Central memory CD8-positive, alpha-beta T cell (primary cell): Measurements from ENCODE around the gene LHPP.

Experiments used
- ATAC-seq: fragments of 150-1000 bp; cut with Tn5 transposase; replicated peaks from 2 replicates; pipeline ENCODE4 v1.10.0; 2022; ENCODE audit warnings: mild to moderate bottlenecking, moderate FRiP score, moderate number of reproducible peaks; ENCODE audit not compliant: poor library complexity, severe bottlenecking; ENCODE audit errors: extremely low read depth
- DNase-seq, 2 donors: peaks; one replicate each; pipeline ENCODE4 v3.0.0; 2021; ENCODE audit warnings: low spot score in 2 of 2
- H3K27ac Mint-ChIP-seq: one replicate; pipeline ENCODE4 v1.8.0; 2022; ENCODE audit warnings: low read depth, mild to moderate bottlenecking, moderate library complexity, mixed read lengths
- H3K27me3 Mint-ChIP-seq: one replicate; pipeline ENCODE4 v1.8.0; 2022; ENCODE audit warnings: mixed read lengths
- H3K36me3 Mint-ChIP-seq: one replicate; pipeline ENCODE4 v1.8.0; 2022; ENCODE audit warnings: mild to moderate bottlenecking, moderate library complexity, mixed read lengths; ENCODE audit not compliant: insufficient read depth
- H3K4me1 Mint-ChIP-seq: one replicate; pipeline ENCODE4 v1.8.0; 2022; ENCODE audit warnings: mixed read lengths
- H3K4me3 Mint-ChIP-seq: one replicate; pipeline ENCODE4 v1.8.0; 2022; ENCODE audit warnings: mild to moderate bottlenecking, moderate library complexity, mixed read lengths
- H3K9me3 Mint-ChIP-seq: one replicate; pipeline ENCODE4 v1.8.0; 2022; ENCODE audit warnings: mixed read lengths

The LHPP gene

DNA sequence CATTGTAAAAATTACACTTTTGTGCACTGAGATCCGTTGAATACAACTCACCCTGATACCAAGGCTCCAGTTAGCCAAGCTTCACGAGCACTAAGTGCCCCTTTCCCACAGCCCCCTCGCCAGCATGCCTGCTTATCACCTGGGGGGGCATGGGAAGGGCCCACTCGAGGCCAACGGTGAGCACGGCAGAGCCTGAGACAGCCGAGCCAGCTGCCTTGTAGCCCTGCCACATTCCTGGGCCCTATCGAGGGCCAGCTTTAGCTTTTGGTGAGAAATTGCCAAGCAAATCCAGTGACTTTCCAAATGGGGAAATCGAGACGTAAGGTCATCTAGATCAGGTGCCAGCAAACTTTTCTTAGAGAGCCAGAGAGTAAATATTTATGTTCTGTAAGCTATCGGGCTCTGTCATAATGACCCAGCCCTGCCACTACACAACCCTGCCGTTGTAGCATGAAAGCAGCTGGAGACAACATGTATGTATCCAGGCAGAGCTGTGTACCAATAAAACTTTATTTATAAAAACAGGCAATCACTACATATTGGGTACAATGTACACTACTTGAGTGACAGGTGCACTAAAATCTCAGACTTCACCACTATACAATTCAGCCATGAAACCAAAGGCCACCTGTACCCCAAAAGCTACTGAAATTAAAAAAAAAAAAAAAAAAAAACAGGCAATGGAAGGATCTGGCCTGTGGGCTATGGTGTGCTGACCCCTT lies 198.9 kb downstream of the LHPP start:
- H3K4me3 Mint-ChIP-seq = peak overlapping the region; percentile 76
- peaks cover 75% of the 10 kb centered on the region for H3K4me1 Mint-ChIP-seq
- peak overlapping the region; percentile 95 for H3K27ac Mint-ChIP-seq
- H3K27me3 Mint-ChIP-seq = no peaks in the 10 kb centered on the region
- no peaks in the 10 kb centered on the region for H3K9me3 Mint-ChIP-seq
- ATAC-seq (no peak), DNase-seq (no peak)
- H3K36me3 Mint-ChIP-seq = peaks cover 31% of the 10 kb centered on the region

DNA sequence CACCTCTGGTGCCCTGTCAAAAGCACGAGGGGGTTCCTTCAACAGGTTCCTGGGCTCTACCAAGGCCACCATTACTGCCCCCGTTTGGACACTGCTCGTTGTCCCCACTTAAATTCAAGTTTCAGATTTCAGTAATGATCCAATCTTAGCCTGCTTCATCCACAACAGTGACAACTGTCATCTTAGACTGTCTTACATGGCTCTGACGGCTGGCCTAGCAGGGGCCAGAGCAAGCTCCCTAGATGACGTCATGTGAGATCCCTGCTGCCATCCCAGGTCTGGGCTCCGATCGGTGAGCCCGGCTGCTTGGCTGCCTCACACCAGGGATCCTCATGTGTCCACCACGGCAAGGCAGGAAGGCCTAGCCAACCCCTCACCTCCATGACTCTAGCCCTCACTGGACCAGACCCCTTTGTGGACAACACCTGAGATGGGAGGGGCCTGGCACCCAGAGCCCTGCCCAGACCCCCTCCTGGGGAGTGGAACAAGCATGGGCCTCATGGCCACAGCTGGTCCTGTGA lies 200.1 kb downstream of the LHPP start:
- H3K36me3 Mint-ChIP-seq = peaks cover 35% of the 10 kb centered on the region
- H3K27ac Mint-ChIP-seq = peak overlapping the region; percentile 65
- ATAC-seq (no peak), DNase-seq (no peak)
- no peaks in the 10 kb centered on the region for H3K9me3 Mint-ChIP-seq
- H3K27me3 Mint-ChIP-seq = no peaks in the 10 kb centered on the region
- H3K4me1 Mint-ChIP-seq = peaks cover 72% of the 10 kb centered on the region
- H3K4me3 Mint-ChIP-seq = no peak overlapping the region

DNA sequence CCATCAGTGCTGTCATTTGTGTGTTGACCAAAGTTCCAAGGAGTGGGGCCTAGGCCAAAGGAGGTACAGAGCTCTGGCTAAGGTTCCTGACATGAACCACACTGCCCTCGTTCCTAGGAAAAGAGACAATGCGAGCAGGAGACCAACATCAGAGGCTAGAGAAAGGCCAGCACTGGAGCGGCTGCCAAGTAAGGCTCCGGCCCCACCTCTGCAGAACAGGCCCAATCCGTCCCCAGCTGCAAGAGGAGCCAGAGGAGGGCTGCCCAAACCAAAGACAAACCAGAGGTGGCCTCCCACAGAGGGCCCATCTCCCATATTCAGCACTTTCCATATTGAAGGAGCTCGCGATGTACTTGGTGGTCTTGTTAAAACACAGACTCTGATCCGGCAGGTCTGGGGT lies 201.6 kb downstream of the LHPP start:
- Mint-ChIP-seq H3K9me3 (no peaks in the 10 kb centered on the region), H3K36me3 (peaks cover 28% of the 10 kb centered on the region), H3K27me3 (no peaks in the 10 kb centered on the region), H3K4me1 (peaks cover 75% of the 10 kb centered on the region), H3K4me3 (no peak overlapping the region), H3K27ac (no peak overlapping the region)
- no peak for DNase-seq
- ATAC-seq = no peak
